Fibroblast of lung (primary cell): ENCODE data around the gene PCK2. TPM values are rescaled to one million over a fixed set of nuclear protein-coding genes. Genes with fewer than 3 reads are reported as not detected.

Experiments used
- DNase-seq, 2 donors: peaks; one replicate each; pipeline versions ENCODE4 v3.0.0 to v3.0.0-alpha.2; 2010; ENCODE audit warnings: low read depth in 2 of 2
- H2AFZ ChIP-seq: 2 replicates; pipeline ENCODE4 v1.5.1; 2012; ENCODE audit warnings: low read length, control low read depth, inconsistent platforms
- H3K27ac ChIP-seq: 2 replicates; pipeline ENCODE4 v1.5.1; 2011; ENCODE audit warnings: low read length, control low read depth; ENCODE audit not compliant: insufficient read depth
- H3K27me3 ChIP-seq: 2 replicates; pipeline ENCODE4 v1.5.1; 2011; ENCODE audit warnings: mild to moderate bottlenecking, low read length; ENCODE audit not compliant: control insufficient read depth, insufficient read depth
- H3K36me3 ChIP-seq: 2 replicates; pipeline ENCODE4 v1.5.1; 2011; ENCODE audit warnings: low read length; ENCODE audit not compliant: control insufficient read depth, insufficient read depth
- H3K4me1 ChIP-seq: 2 replicates; pipeline ENCODE4 v1.5.1; 2011; ENCODE audit warnings: low read length; ENCODE audit not compliant: control insufficient read depth, insufficient read depth; ENCODE audit errors: extremely low read depth
- H3K4me2 ChIP-seq: 2 replicates; pipeline ENCODE4 v1.5.1; 2011; ENCODE audit warnings: low read length, control low read depth; ENCODE audit not compliant: insufficient read depth; ENCODE audit errors: extremely low read depth
- H3K4me3 ChIP-seq, 4 experiments: fragments of 200-600 bp in 1 of 4; sonication (generic) in 1 of 4; replicated peaks in 1 of 4; 2 replicates each; pipeline ENCODE4 v1.5.1; 2011 to 2016; ENCODE audit warnings: low read length in 4 of 4, low read depth in 3 of 4, mild to moderate bottlenecking in 3 of 4, control low read depth in 2 of 4, inconsistent platforms in 1 of 4, mixed read lengths in 1 of 4; ENCODE audit not compliant: insufficient read depth in 1 of 4; ENCODE audit errors: control extremely low read depth in 1 of 4
- H3K79me2 ChIP-seq: 2 replicates; pipeline ENCODE4 v1.5.1; 2012; ENCODE audit warnings: mild to moderate bottlenecking, low read length, inconsistent platforms; ENCODE audit not compliant: control insufficient read depth, insufficient read depth
- H3K9ac ChIP-seq: 2 replicates; pipeline ENCODE4 v1.5.1; 2011; ENCODE audit warnings: mild to moderate bottlenecking, low read length, control low read depth; ENCODE audit not compliant: insufficient read depth
- H3K9me3 ChIP-seq: 2 replicates; pipeline ENCODE4 v1.5.1; 2012; ENCODE audit warnings: low read depth, low read length; ENCODE audit not compliant: control insufficient read depth, insufficient read depth
- H4K20me1 ChIP-seq: 2 replicates; pipeline ENCODE4 v1.5.1; 2011; ENCODE audit warnings: low read length; ENCODE audit not compliant: control insufficient read depth, insufficient read depth; ENCODE audit errors: extremely low read depth
- CTCF ChIP-seq, 2 donors: IDR thresholded peaks in 1 of 2; conservative IDR thresholded peaks in 1 of 2; 1 replicate in 1 of 2; 2 replicates in 1 of 2; pipeline ENCODE4 v1.5.1; 2011 to 2012; ENCODE audit warnings: low read length in 2 of 2, control low read depth in 1 of 2, inconsistent platforms in 1 of 2, low read depth in 1 of 2, mild to moderate bottlenecking in 1 of 2
- EZH2 ChIP-seq: IDR thresholded peaks from 2 replicates; pipeline ENCODE4 v1.5.1; 2012; ENCODE audit warnings: low read length, control low read depth, mild to moderate bottlenecking; ENCODE audit errors: missing control alignments
- polyA plus RNA-seq, 2 donors: library from polyadenylated mRNA; depleted of rRNA in 1 of 2; stranded (reverse) in 1 of 2; unstranded in 1 of 2; fragments of >200 nt; gene quantifications; 2 replicates each; pipeline ENCODE4 v1.2.1, GENCODE V29; 2011 to 2012; ENCODE audit warnings: missing spikeins in 1 of 2
- total RNA-seq: library from RNA; depleted of rRNA; stranded (reverse); fragments of >200 nt; gene quantifications from 2 replicates; pipeline ENCODE4 v1.2.1, GENCODE V29; 2014

PCK2 gene
- total and polyA plus RNA-seq, 2 donors (not counting 1 experiment from before 2014, with no cell fraction given): 15.9 to 71.3 TPM

GRCh38 chr14:24085215-24085614 lies 8.9 kb upstream of the PCK2 start:
- no peak overlapping the region for H3K27ac ChIP-seq
- H3K4me2 ChIP-seq: no peak overlapping the region
- no peak overlapping the region for H3K9ac ChIP-seq
- H3K27me3 ChIP-seq: peaks cover 22% of the 10 kb centered on the region
- peaks cover 3% of the 10 kb centered on the region for H3K4me1 ChIP-seq
- H3K36me3 ChIP-seq: no peaks in the 10 kb centered on the region
- TF ChIP-seq CTCF (conservative IDR thresholded peaks at IDR 0.05 in 1 of 2, IDR thresholded peaks at IDR 0.05 in 1 of 2; ENCODE audit: low read depth in 1 of 2, low read length in 2 of 2): no peak
- TF ChIP-seq EZH2: no peak
- H3K79me2 ChIP-seq: no peaks in the 10 kb centered on the region
- no peak overlapping the region for H3K4me3 ChIP-seq
- H4K20me1 ChIP-seq: no peaks in the 10 kb centered on the region
- DNase-seq: no peak
- no peaks in the 10 kb centered on the region for H3K9me3 ChIP-seq
- no peak overlapping the region for H2AFZ ChIP-seq

- no peaks in the 10 kb centered on the region for H3K36me3 ChIP-seq
- peaks cover 19% of the 10 kb centered on the region for H3K27me3 ChIP-seq
- no peak overlapping the region for H2AFZ ChIP-seq
- H3K4me2 ChIP-seq: no peak overlapping the region
- no peaks in the 10 kb centered on the region for H3K79me2 ChIP-seq
- no peaks in the 10 kb centered on the region for H3K9me3 ChIP-seq
- no peaks in the 10 kb centered on the region for H4K20me1 ChIP-seq
- no peak for DNase-seq
- H3K4me3 ChIP-seq: no peak overlapping the region
- H3K4me1 ChIP-seq: no peaks in the 10 kb centered on the region
- no peak overlapping the region for H3K9ac ChIP-seq
- no peak overlapping the region for H3K27ac ChIP-seq
- TF ChIP-seq EZH2 (no peak), CTCF (conservative IDR thresholded peaks at IDR 0.05 in 1 of 2, IDR thresholded peaks at IDR 0.05 in 1 of 2; ENCODE audit: low read depth in 1 of 2, low read length in 2 of 2) (no peak)
Observed at GRCh38 chr14:24086193-24086955, 7.7 kb upstream of the PCK2 start.

GRCh38 chr14:24087004-24087403 lies 7.1 kb upstream of the PCK2 start:
- no peak overlapping the region for H3K9ac ChIP-seq
- no peaks in the 10 kb centered on the region for H3K9me3 ChIP-seq
- TF ChIP-seq EZH2 (no peak), CTCF (conservative IDR thresholded peaks at IDR 0.05 in 1 of 2, IDR thresholded peaks at IDR 0.05 in 1 of 2; ENCODE audit: low read depth in 1 of 2, low read length in 2 of 2) (no peak)
- peaks cover 19% of the 10 kb centered on the region for H3K27me3 ChIP-seq
- no peak overlapping the region for H3K4me3 ChIP-seq
- H3K4me1 ChIP-seq: no peaks in the 10 kb centered on the region
- DNase-seq: no peak
- H3K4me2 ChIP-seq: no peak overlapping the region
- H2AFZ ChIP-seq: no peak overlapping the region
- no peaks in the 10 kb centered on the region for H3K79me2 ChIP-seq
- H4K20me1 ChIP-seq: no peaks in the 10 kb centered on the region
- no peaks in the 10 kb centered on the region for H3K36me3 ChIP-seq
- no peak overlapping the region for H3K27ac ChIP-seq
